Activated CD8-positive, alpha-beta memory T cell treated with anti-CD3 and anti-CD28 coated beads for 36 hours (primary cell): ENCODE results near the gene DSC3. TPM values are rescaled to one million over a fixed set of nuclear protein-coding genes. Genes with fewer than 3 reads are reported as not detected.

Source experiments
- CTCF ChIA-PET: fragments of 350-600 bp; sonication (Branson Sonifier 250); formaldehyde crosslinking; loops from one replicate; lab custom pipeline; 2021; ENCODE audit warnings: antibody characterized with exemption; lab: Charles Lee
- POLR2A ChIA-PET: fragments of 350-600 bp; sonication (Branson Sonifier 250); formaldehyde crosslinking; loops from one replicate; lab custom pipeline; 2021; ENCODE audit warnings: antibody characterized with exemption; lab: Charles Lee
- total RNA-seq, 2 experiments: library from RNA; stranded (reverse); gene quantifications; one replicate each; pipeline ENCODE4 v1.2.3, GENCODE V29; 2021

The DSC3 gene
- total RNA-seq: under 1 TPM; 0.04 to 0.06 TPM

- ChIA-PET POLR2A (no interaction called here), CTCF (no interaction called here)
Observed at GRCh38 chr18:31042406-31043181, at the start of gene DSC3. Gene DSC3 (minus strand): TSS chr18:31042742. CDS start chr18:31042660, 82 bp downstream.

GRCh38 chr18:31091350-31091749 lies 48.8 kb upstream of the DSC3 start:
- CTCF ChIA-PET: no interaction called here

GRCh38 chr18:31088532-31088931 lies 46.0 kb upstream of the DSC3 start:
- ChIA-PET POLR2A (no interaction called here), CTCF (no interaction called here)

More at GRCh38 chr18:31091350-31091749, 48.8 kb upstream of the DSC3 start:
- POLR2A ChIA-PET: no interaction called here

- POLR2A ChIA-PET: no interaction called here
- CTCF ChIA-PET: no interaction called here
Observed at GRCh38 chr18:31079973-31080372, 37.4 kb upstream of the DSC3 start.

- POLR2A ChIA-PET: no interaction called here
- CTCF ChIA-PET: no interaction called here
Observed at GRCh38 chr18:31077878-31078277, 35.3 kb upstream of the DSC3 start.

- POLR2A ChIA-PET: no interaction called here
- CTCF ChIA-PET: no interaction called here
Observed at GRCh38 chr18:31072175-31072574, 29.6 kb upstream of the DSC3 start.

- CTCF ChIA-PET: no interaction called here
- POLR2A ChIA-PET: no interaction called here
Observed at GRCh38 chr18:31070206-31070605, 27.7 kb upstream of the DSC3 start.

- CTCF ChIA-PET: no interaction called here
- POLR2A ChIA-PET: no interaction called here
Observed at GRCh38 chr18:31066266-31066665, 23.7 kb upstream of the DSC3 start.

GRCh38 chr18:31065036-31065773 lies 22.7 kb upstream of the DSC3 start:
- POLR2A ChIA-PET: no interaction called here

GRCh38 chr18:31064130-31064529 lies 21.6 kb upstream of the DSC3 start:
- POLR2A ChIA-PET: no interaction called here
- CTCF ChIA-PET: no interaction called here

More at GRCh38 chr18:31065036-31065773, 22.7 kb upstream of the DSC3 start:
- CTCF ChIA-PET: no interaction called here

GRCh38 chr18:31061945-31062344 lies 19.4 kb upstream of the DSC3 start:
- ChIA-PET CTCF (no interaction called here), POLR2A (no interaction called here)

GRCh38 chr18:31058897-31059296 lies 16.4 kb upstream of the DSC3 start:
- ChIA-PET POLR2A (no interaction called here), CTCF (no interaction called here)

- ChIA-PET CTCF (no interaction called here), POLR2A (no interaction called here)
Observed at GRCh38 chr18:31057917-31058316, 15.4 kb upstream of the DSC3 start.

- ChIA-PET CTCF (no interaction called here), POLR2A (no interaction called here)
Observed at GRCh38 chr18:31057051-31057450, 14.5 kb upstream of the DSC3 start.

- POLR2A ChIA-PET: no interaction called here
- CTCF ChIA-PET: no interaction called here
Observed at GRCh38 chr18:31056296-31056695, 13.8 kb upstream of the DSC3 start.

GRCh38 chr18:31050635-31051034 lies 8.1 kb upstream of the DSC3 start:
- CTCF ChIA-PET: no interaction called here
- POLR2A ChIA-PET: no interaction called here

- POLR2A ChIA-PET: no interaction called here
- CTCF ChIA-PET: no interaction called here
Observed at GRCh38 chr18:31049189-31049588, 6.6 kb upstream of the DSC3 start.

GRCh38 chr18:31048216-31048615 lies 5.7 kb upstream of the DSC3 start:
- POLR2A ChIA-PET: no interaction called here
- CTCF ChIA-PET: no interaction called here

GRCh38 chr18:31046916-31047315 lies 4.4 kb upstream of the DSC3 start:
- POLR2A ChIA-PET: no interaction called here
- CTCF ChIA-PET: no interaction called here

GRCh38 chr18:31045599-31045998 lies 3.1 kb upstream of the DSC3 start:
- CTCF ChIA-PET: no interaction called here
- POLR2A ChIA-PET: no interaction called here

- POLR2A ChIA-PET: no interaction called here
- CTCF ChIA-PET: no interaction called here
Observed at GRCh38 chr18:31044926-31045325, 2.4 kb upstream of the DSC3 start.
